GM21423 (cell line): ENCODE results near the gene CCAR1.
"Not testable (repeated sequence)": the region's sequence is repeated elsewhere in the genome, so short reads cannot be mapped to it uniquely, and the experiment has no call there.

Source experiments
- ATAC-seq: cut with Tn5 transposase; IDR thresholded peaks from one replicate; pipeline ENCODE4 v1.9.1; 2021; ENCODE audit warnings: mild to moderate bottlenecking, moderate library complexity; ENCODE audit not compliant: unreplicated experiment

The CCAR1 gene

GRCh38 chr10:68720793-68721672, at the start of gene CCAR1:
CCAR1 (plus strand) TSS chr10:68721239; CDS start chr10:68722505, 1,266 bp downstream.
- ATAC-seq, result peak; percentile 100

- ATAC-seq, result no peak
These were observed 36.6 kb upstream of the CCAR1 start for GRCh38 chr10:68684413-68684812.

- ATAC-seq, result no peak
These were observed 25.0 kb upstream of the CCAR1 start for GRCh38 chr10:68696018-68696417.

GRCh38 chr10:68697106-68697505, 23.9 kb upstream of the CCAR1 start:
- ATAC-seq, result no peak

GRCh38 chr10:68700197-68700596, 20.8 kb upstream of the CCAR1 start:
- ATAC-seq, result no peak

- no peak for ATAC-seq
These were observed 15.5 kb upstream of the CCAR1 start for GRCh38 chr10:68705548-68705947.

GRCh38 chr10:68708987-68709386, 12.1 kb upstream of the CCAR1 start:
- ATAC-seq, result not testable (repeated sequence)

- not testable (repeated sequence) for ATAC-seq
These were observed 8.0 kb upstream of the CCAR1 start for GRCh38 chr10:68713065-68713464.

- ATAC-seq, result no peak
These were observed 3.6 kb upstream of the CCAR1 start for GRCh38 chr10:68717435-68717834.

GRCh38 chr10:68721673-68722335, 765 bp downstream of the CCAR1 start:
- ATAC-seq, result peak; percentile 13

- ATAC-seq, result no peak
These were observed 4.0 kb downstream of the CCAR1 start for GRCh38 chr10:68725016-68725415.

GRCh38 chr10:68727146-68727545, 6.1 kb downstream of the CCAR1 start:
- no peak for ATAC-seq

GRCh38 chr10:68732651-68733050, 11.6 kb downstream of the CCAR1 start:
- ATAC-seq, result no peak

- no peak for ATAC-seq
These were observed 13.3 kb downstream of the CCAR1 start for GRCh38 chr10:68734349-68734748.

- ATAC-seq, result no peak
These were observed 14.1 kb downstream of the CCAR1 start for GRCh38 chr10:68735119-68735518.

GRCh38 chr10:68735739-68736138, 14.7 kb downstream of the CCAR1 start:
- not testable (repeated sequence) for ATAC-seq

- ATAC-seq, result not testable (repeated sequence)
These were observed 19.6 kb downstream of the CCAR1 start for GRCh38 chr10:68740676-68741075.

GRCh38 chr10:68742397-68742796, 21.4 kb downstream of the CCAR1 start:
- no peak for ATAC-seq

GRCh38 chr10:68752711-68753350, 31.8 kb downstream of the CCAR1 start:
- no peak for ATAC-seq

- no peak for ATAC-seq
These were observed 35.2 kb downstream of the CCAR1 start for GRCh38 chr10:68756246-68756645.

- ATAC-seq, result no peak
These were observed 35.7 kb downstream of the CCAR1 start for GRCh38 chr10:68756766-68757165.
